Islet precursor cell (in vitro differentiated cells): ENCODE results near the gene VPS35.

Experiments used
- DNase-seq: peaks from one replicate; pipeline ENCODE4 v3.0.0-alpha.2; 2018

Gene VPS35

GRCh38 chr16:46688654-46689364 is at the start of gene VPS35:
VPS35 (minus strand) TSS chr16:46689178; CDS start chr16:46689133, 45 bp downstream.
- peak; percentile 100 for DNase-seq

GRCh38 chr16:46737621-46738214 is 48.7 kb upstream of the VPS35 start:
- no peak for DNase-seq

DNA sequence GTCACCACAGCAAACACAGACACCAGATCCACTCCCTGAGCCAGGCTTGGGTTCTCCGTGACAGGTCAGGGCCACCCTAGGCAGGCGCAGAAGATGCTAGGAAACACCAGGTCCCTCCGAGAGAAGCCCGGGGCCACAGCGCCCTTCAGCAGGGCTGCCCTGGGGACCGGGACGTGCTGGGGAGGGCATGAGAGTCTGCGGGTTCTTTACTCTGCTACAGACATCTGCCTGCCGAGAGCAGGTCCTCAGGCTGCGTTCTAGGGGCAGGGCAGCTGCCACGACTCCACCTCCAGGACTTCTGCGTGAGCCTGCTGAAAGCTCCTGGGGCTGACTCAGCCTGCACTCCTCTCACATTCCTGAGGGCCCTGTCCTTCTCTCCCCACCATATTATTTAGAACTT is 47.7 kb upstream of the VPS35 start:
- DNase-seq = peak; percentile 91

DNA sequence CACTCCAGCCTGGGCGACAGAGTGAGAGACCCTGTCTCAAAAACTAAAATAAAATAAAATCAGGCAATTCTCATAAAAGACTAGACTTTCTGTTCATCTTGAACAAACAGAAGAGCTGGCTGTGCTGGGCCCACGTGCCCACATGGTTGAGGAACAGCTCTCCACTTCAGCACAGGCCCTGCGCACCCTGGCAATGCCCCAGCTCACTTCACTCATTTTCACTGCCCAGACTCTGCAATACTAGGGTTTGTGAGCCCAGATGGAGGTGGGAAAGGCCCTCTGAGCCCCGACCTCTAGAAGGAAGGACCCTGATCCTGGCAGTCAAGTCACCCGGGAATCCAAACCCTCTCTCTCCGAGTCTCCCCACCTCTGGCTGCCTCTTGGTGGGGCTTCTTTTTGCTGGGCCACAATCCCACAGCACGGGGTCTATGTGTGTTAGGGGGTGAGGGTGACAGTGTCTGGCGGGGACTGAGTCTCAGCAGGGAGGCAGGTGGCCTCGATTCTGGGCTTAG is 44.4 kb upstream of the VPS35 start:
- DNase-seq = no peak

DNA sequence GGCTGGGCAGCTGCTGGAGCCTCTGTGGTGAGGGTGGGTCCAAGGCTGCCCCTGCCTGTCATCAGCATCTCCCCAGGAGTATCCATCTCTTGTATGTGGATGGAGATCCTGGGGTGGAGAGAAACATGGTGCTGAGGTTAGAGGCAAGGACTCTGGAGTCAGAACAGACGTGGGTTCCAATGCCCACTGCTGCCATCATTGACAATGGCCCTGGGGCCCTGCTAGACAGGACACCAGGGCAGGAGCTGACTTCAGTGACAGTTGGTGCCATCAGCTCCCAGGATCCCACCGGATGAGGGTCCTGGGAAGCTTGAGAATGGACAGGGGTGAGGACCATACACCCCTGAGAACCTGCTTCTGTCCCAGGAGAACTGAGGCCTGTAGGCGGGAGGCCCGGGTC is 43.6 kb upstream of the VPS35 start:
- no peak for DNase-seq

GRCh38 chr16:46731691-46732555 is 42.9 kb upstream of the VPS35 start:
- peak; percentile 52 for DNase-seq

DNA sequence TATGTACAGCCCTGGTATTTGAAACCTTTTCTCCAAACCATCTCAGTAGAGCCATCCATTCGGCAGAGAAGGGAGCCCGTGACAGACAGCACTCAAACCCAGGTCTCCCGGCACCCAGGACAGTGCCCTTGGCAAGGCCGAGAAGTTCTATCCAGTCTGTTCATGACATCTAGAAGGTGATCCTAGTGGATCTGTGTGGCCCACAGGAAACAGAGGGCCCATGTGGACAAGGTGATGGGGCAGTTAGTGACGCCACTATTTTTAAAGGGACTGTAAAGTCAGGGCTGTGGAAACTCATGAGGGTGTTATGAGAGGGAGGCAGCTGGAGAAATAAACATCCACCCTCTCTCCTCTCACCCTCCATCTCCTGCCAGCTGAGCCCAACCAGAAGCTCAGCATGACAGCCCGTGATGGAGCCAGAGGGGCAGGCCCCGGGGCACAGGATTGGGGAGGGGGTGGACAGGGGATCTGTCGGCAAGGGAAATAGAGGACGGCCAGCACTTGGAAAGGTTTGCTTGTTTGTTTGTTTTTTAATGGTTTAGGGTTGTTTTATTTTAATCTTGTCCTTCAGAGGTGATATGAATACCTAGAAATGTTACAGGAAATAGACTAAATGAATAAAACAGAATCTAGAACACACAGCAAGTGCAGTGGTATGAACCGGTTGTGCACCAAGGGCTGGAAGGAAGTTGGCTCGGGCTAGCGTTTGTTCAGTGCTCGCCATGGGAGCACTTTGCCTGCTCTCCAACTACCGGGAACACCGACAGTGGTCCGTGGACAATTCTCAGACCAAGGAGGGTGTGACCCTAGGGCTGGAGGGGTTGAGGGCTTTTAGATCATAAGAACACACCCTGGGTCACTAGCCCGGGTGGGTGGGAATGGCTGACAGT is 42.1 kb upstream of the VPS35 start:
- peak; percentile 37 for DNase-seq

GRCh38 chr16:46730126-46730525 is 41.1 kb upstream of the VPS35 start:
- no peak for DNase-seq

DNA sequence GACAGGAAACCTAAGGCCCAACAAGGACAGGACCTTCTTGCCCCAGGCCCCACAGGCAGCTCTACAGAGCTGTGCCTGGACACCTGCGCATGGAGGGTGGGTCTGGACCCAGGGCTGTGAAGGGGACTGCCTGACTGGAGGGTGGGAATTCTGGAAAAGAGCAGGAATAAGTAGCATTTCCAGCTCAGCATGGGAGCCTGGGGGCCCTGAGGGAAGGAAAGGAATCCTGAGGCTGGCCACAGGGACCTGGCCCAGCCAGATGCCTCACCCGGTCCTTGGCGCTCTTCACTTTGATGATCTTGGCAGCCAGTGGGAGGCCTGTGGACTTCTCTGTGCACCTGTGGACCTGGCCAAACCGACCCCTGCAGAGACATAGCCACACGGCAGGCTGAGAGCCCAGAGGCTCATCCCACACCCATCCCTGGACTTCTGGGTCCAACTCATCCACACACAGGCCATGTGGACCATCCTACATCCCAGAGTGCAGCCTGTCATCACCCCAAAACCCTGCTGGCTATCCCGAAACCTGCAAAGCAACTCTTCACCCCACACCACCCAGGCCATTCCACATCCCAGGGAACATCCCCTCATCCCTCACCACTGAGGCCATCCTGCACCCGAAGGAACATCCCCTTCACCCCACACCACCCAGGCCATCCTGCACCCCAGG is 40.5 kb upstream of the VPS35 start:
- DNase-seq = peak; percentile 73

DNA sequence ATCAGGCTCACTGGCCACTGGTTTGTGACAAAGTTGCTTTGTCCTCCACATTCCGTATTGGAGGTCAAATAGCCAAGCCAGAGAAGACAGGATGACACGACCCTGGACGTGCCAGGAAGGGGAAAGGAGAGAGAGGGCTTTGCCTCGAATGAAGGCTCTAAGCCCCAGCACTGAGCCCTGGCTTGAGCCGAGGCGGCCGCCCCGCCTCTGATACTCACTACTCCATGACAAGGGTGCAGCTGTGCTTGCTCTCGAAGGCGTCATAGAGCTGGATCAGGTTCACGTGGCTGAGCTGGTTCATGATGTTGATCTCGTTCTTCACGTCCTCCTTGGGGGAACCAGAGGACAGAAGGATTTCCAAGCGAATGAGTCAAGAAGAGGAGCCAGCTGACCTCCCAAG is 39.8 kb upstream of the VPS35 start:
- no peak for DNase-seq

GRCh38 chr16:46727630-46728029 is 38.7 kb upstream of the VPS35 start:
- DNase-seq = no peak

DNA sequence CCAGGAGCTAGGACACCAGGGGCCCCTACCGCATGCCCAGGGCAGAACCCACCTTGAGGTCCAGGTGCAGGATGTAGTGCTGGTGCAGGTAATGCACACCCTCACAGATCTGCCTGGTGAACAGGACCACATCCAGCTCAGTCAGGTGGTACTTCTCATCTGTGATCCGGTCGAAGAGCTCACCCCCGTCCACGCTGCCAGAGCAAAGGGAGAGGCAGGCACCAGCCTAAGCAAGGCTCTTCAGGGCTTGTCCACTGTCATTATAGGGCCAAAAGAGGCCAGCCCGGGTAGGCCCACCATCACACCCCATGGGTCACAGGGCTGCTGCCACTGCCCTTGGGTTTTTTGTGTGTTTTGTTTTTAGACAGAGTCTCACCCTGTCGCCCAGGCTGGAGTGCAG is 38.2 kb upstream of the VPS35 start:
- DNase-seq = no peak

DNA sequence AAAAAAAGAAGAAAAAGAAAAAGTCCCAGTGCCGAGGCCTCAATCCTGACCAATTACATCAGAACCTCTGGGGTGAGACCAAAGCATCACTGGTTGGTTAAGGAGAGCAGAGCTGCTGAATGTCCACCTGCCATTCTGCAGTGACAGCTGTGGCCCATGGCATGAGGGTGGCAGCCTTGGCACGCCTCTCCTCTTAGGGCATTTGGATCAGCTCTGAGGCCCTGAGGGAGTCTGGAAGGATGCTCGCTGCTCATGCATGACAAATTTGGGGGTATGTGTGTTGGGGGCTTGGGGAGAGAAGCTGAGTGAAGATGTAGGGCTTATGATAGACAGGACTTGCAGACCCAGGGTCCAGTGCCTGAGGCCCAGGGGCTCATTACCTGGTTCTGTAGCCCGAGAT is 32.9 kb upstream of the VPS35 start:
- no peak for DNase-seq

DNA sequence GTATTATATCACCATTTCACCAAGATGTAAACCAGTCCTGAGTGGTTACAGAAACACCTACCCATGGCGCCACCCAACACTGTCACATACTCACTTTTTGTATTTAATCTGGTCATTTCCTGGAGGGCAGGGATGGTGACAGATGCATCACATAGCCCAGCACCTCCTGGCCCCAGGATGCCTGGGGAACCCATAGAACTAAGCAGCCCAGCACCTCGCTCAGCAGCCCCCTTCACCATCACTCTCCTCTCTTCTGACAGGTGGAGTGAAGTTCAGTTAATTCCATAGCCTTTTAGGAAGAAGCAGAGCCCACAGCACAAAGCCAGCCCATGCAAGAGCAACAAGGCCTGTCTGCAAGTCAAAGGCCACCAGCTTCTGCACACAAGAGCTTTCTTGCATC is 31.6 kb upstream of the VPS35 start:
- no peak for DNase-seq

- DNase-seq = no peak
These were observed 30.6 kb upstream of the VPS35 start for GRCh38 chr16:46719528-46719927.

- DNase-seq = no peak
These were observed 29.2 kb upstream of the VPS35 start for GRCh38 chr16:46718214-46718613.

- no peak for DNase-seq
These were observed 28.7 kb upstream of the VPS35 start for GRCh38 chr16:46717692-46718091.

DNA sequence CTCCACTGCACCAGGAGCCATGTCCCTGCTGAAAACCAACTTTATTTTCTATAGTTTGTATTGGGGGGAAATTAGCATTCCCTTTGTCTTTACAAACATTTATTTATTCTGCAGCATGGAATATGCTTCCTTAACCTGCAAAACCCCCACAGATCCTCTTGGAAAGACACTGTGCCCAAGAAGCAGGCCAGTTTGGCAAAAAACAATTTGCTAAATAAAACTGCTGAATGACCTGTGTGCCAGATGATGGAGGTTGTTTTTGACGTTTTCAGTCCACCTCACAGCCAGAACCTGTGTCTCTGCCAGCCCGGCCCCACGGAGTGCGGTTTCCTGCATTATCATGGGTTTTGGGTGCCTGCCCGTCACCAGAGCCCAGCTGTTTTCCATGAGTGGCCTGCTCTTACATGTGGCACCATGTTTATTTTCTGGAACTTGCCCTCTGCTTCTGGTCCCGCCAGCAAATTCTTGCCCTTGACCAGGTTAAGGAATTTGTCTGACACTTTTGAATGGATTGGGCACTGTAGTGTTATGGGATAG is 26.9 kb upstream of the VPS35 start:
- DNase-seq = no peak

- DNase-seq = no peak
These were observed 26.0 kb upstream of the VPS35 start for GRCh38 chr16:46714797-46715591.

- no peak for DNase-seq
These were observed 24.7 kb upstream of the VPS35 start for GRCh38 chr16:46713634-46714033.

- no peak for DNase-seq
These were observed 23.9 kb upstream of the VPS35 start for GRCh38 chr16:46712911-46713310.
